K562 (cell line): ENCODE data around the gene MRPS15. TPM values are rescaled to one million over a fixed set of nuclear protein-coding genes. Genes with fewer than 3 reads are reported as not detected.

Experiments
- DNMT1 ChIP-seq: fragments of 450-650 bp; IDR thresholded peaks from 2 replicates; pipeline ENCODE4 v1.6.1; 2016; ENCODE audit warnings: antibody characterized with exemption, mild to moderate bottlenecking
- FOXJ2 ChIP-seq: fragments of 200-800 bp; sonication (Bioruptor generic); IDR thresholded peaks from 2 replicates; pipeline ENCODE4 v1.6.1; 2016; ENCODE audit warnings: missing genetic modification characterization, missing compliant biosample characterization
- HDAC2 ChIP-seq: fragments of 450-650 bp; IDR thresholded peaks from 2 replicates; pipeline ENCODE4 v1.6.1; 2016; ENCODE audit warnings: mild to moderate bottlenecking
- HNRNPLL ChIP-seq: fragments of 200-400 bp; formaldehyde crosslinking; IDR thresholded peaks from 2 replicates; pipeline ENCODE4 v1.6.1; 2017; ENCODE audit warnings: low read length, low read depth, mild to moderate bottlenecking; ENCODE audit not compliant: poor library complexity, severe bottlenecking
- NFXL1 ChIP-seq: fragments of 450-650 bp; formaldehyde crosslinking; IDR thresholded peaks from 2 replicates; pipeline ENCODE4 v1.4.0; 2021; ENCODE audit warnings: mild to moderate bottlenecking
- NR1H2 ChIP-seq: sonication (generic); formaldehyde crosslinking; IDR thresholded peaks from 2 replicates; pipeline ENCODE4 v1.4.0; 2020; ENCODE audit warnings: mild to moderate bottlenecking, missing genetic modification reagents
- NR3C1 ChIP-seq: sonication (generic); formaldehyde crosslinking; IDR thresholded peaks from 2 replicates; pipeline ENCODE4 v1.8.1; 2022; ENCODE audit warnings: missing genetic modification reagents
- PHTF2 ChIP-seq: fragments of 250-450 bp; sonication (Bioruptor Pico); IDR thresholded peaks from 2 replicates; pipeline ENCODE4 v1.5.0; 2021; ENCODE audit warnings: mild to moderate bottlenecking
- PTBP1 ChIP-seq: fragments of 200-400 bp; formaldehyde crosslinking; IDR thresholded peaks from 2 replicates; pipeline ENCODE4 v1.6.1; 2017; ENCODE audit warnings: low read depth, low read length
- RAD51 ChIP-seq: fragments of 450-650 bp; IDR thresholded peaks from 2 replicates; pipeline ENCODE4 v1.7.1; 2016; ENCODE audit warnings: low read depth, mild to moderate bottlenecking, borderline replicate concordance
- RBM15 ChIP-seq: fragments of 200-400 bp; formaldehyde crosslinking; IDR thresholded peaks from 2 replicates; pipeline ENCODE4 v1.6.1; 2018; ENCODE audit warnings: mild to moderate bottlenecking, low read length, moderate library complexity; ENCODE audit not compliant: insufficient read depth
- SRSF1 ChIP-seq: fragments of 200-400 bp; formaldehyde crosslinking; IDR thresholded peaks from 2 replicates; pipeline ENCODE4 v1.6.1; 2017; ENCODE audit warnings: mild to moderate bottlenecking, low read depth, low read length, moderate library complexity
- TAF1 ChIP-seq: IDR thresholded peaks from 2 replicates; pipeline ENCODE4 v1.6.1; 2011; ENCODE audit warnings: mild to moderate bottlenecking, low read length, moderate library complexity; ENCODE audit not compliant: insufficient read depth, control insufficient read depth, severe bottlenecking; ENCODE audit errors: extremely low read depth
- U2AF1 ChIP-seq: fragments of 200-400 bp; formaldehyde crosslinking; optimal IDR thresholded peaks from 2 replicates; pipeline ENCODE3; 2017; ENCODE audit warnings: mild to moderate bottlenecking, low read depth, low read length, moderate library complexity
- XRCC4 ChIP-seq: IDR thresholded peaks from one replicate; pipeline ENCODE4 v1.6.1; 2011; ENCODE audit not compliant: insufficient read depth, insufficient read length; ENCODE audit errors: extremely low read depth
- ZFPM2 ChIP-seq: fragments of 250-450 bp; sonication (Bioruptor Pico); IDR thresholded peaks from 2 replicates; pipeline ENCODE4 v1.5.1; 2022; ENCODE audit warnings: mild to moderate bottlenecking
- polyA plus RNA-seq, 8 experiments: library from polyadenylated mRNA; depleted of rRNA in 4 of 8; stranded (reverse) in 5 of 8; unstranded in 3 of 8; fragments of >200 nt; fragmentation: Nextera tagmentation in 2 of 8; fragmentation: Illumina TruSeq in 1 of 8; extraction: Ambion mirVana in 2 of 8; extraction: Trizol in 1 of 8; gene quantifications; 2 replicates each; pipeline versions ENCODE4 v1.2.1 to v1.2.3, GENCODE V29; 2011 to 2014; ENCODE audit warnings: inconsistent platforms in 1 of 8, missing spikeins in 1 of 8
- total RNA-seq, 7 experiments: library from RNA; depleted of rRNA in 6 of 7; stranded (reverse); fragments of >200 nt in 6 of 7; fragmentation: Illumina TruSeq in 2 of 7; extraction: Trizol in 2 of 7; gene quantifications; 2 replicates each; pipeline versions ENCODE4 v1.2.1 to v1.2.3, GENCODE V29; 2011 to 2021; ENCODE audit warnings: low replicate concordance in 1 of 7
- TF ChIP-seq, protein P1 (sequence below): fragments of 450-650 bp; IDR thresholded peaks from 2 replicates; pipeline ENCODE4 v1.6.1; 2018; ENCODE audit not compliant: partially characterized antibody
- TF ChIP-seq, protein P2 (sequence below): fragments of 250-450 bp; sonication (Bioruptor Pico); IDR thresholded peaks from 2 replicates; pipeline ENCODE4 v1.8.0; 2022; ENCODE audit warnings: moderate library complexity, mild to moderate bottlenecking, inconsistent platforms
- TF ChIP-seq, protein P3 (sequence below), 3 experiments: IDR thresholded peaks in 2 of 3; conservative IDR thresholded peaks in 1 of 3; 2 replicates each; pipeline ENCODE4 v1.5.1; 2011 to 2012; ENCODE audit warnings: low read length in 3 of 3, mild to moderate bottlenecking in 3 of 3, control low read depth in 2 of 3, improper control_type of control experiment in 1 of 3, inconsistent platforms in 1 of 3, low read depth in 1 of 3, mixed read lengths in 1 of 3, moderate library complexity in 1 of 3; ENCODE audit not compliant: insufficient read depth in 2 of 3
- TF ChIP-seq, protein P4 (sequence below): sonication (generic); formaldehyde crosslinking; IDR thresholded peaks from 2 replicates; pipeline ENCODE4 v1.8.0; 2022; ENCODE audit warnings: mild to moderate bottlenecking, missing genetic modification reagents
- TF ChIP-seq, protein P5 (sequence below): IDR thresholded peaks from 2 replicates; pipeline ENCODE4 v1.6.1; 2016; ENCODE audit warnings: missing genetic modification characterization, missing compliant biosample characterization

The MRPS15 gene
- total and polyA plus RNA-seq, 9 of the 15 experiments (the other 6 are each of a cell fraction or from before 2014, with no cell fraction given) = 62.9 to 286 (median 149) TPM

DNA sequence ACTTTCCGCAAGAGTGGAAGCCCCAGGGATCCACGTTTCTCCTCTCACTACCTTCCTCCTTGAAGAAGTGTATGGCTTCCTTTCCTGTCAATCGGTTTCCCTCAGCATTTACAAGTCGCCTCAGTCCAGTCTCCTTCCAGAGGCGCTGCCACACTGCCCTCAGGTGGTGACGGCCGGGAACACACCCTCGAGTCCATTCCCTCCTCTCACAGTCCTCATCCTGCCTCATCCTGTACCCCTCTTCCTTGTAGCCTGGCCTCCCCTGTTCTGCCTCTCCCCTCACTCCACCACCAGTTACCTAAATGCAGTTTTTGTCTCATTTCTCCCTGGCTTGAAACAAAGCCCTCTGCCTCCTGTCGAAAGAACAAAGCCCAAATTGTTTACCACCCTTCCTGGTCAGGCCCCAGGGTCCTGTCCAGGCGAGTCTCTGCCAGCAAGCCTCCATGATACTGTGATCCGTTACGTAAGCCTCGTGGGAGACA is 43.3 kb downstream of the MRPS15 start (continued):
- TF ChIP-seq, protein P1, sequence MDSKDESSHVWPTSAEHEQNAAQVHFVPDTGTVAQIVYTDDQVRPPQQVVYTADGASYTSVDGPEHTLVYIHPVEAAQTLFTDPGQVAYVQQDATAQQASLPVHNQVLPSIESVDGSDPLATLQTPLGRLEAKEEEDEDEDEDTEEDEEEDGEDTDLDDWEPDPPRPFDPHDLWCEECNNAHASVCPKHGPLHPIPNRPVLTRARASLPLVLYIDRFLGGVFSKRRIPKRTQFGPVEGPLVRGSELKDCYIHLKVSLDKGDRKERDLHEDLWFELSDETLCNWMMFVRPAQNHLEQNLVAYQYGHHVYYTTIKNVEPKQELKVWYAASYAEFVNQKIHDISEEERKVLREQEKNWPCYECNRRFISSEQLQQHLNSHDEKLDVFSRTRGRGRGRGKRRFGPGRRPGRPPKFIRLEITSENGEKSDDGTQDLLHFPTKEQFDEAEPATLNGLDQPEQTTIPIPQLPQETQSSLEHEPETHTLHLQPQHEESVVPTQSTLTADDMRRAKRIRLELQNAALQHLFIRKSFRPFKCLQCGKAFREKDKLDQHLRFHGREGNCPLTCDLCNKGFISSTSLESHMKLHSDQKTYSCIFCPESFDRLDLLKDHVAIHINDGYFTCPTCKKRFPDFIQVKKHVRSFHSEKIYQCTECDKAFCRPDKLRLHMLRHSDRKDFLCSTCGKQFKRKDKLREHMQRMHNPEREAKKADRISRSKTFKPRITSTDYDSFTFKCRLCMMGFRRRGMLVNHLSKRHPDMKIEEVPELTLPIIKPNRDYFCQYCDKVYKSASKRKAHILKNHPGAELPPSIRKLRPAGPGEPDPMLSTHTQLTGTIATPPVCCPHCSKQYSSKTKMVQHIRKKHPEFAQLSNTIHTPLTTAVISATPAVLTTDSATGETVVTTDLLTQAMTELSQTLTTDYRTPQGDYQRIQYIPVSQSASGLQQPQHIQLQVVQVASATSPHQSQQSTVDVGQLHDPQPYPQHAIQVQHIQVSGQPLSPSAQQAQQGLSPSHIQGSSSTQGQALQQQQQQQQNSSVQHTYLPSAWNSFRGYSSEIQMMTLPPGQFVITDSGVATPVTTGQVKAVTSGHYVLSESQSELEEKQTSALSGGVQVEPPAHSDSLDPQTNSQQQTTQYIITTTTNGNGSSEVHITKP = no peak
- TF ChIP-seq, protein P2, sequence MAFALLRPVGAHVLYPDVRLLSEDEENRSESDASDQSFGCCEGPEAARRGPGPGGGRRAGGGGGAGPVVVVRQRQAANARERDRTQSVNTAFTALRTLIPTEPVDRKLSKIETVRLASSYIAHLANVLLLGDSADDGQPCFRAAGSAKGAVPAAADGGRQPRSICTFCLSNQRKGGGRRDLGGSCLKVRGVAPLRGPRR (CRISPR knock-in tag) = no peak
- TF ChIP-seq PTBP1 (no peak), U2AF1 (no peak), NR3C1 (CRISPR knock-in tag) (no peak), RAD51 (no peak), SRSF1 (no peak), NR1H2 (CRISPR knock-in tag) (no peak), DNMT1 (no peak), HDAC2 (no peak), TAF1 (no peak), FOXJ2 (no peak), ZFPM2 (no peak), NFXL1 (no peak), PHTF2 (CRISPR knock-in tag) (no peak), HNRNPLL (no peak), XRCC4 (no peak), RBM15 (no peak)
- TF ChIP-seq, protein P3, sequence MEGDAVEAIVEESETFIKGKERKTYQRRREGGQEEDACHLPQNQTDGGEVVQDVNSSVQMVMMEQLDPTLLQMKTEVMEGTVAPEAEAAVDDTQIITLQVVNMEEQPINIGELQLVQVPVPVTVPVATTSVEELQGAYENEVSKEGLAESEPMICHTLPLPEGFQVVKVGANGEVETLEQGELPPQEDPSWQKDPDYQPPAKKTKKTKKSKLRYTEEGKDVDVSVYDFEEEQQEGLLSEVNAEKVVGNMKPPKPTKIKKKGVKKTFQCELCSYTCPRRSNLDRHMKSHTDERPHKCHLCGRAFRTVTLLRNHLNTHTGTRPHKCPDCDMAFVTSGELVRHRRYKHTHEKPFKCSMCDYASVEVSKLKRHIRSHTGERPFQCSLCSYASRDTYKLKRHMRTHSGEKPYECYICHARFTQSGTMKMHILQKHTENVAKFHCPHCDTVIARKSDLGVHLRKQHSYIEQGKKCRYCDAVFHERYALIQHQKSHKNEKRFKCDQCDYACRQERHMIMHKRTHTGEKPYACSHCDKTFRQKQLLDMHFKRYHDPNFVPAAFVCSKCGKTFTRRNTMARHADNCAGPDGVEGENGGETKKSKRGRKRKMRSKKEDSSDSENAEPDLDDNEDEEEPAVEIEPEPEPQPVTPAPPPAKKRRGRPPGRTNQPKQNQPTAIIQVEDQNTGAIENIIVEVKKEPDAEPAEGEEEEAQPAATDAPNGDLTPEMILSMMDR (IDR thresholded peaks at IDR 0.05 in 2 of 3, conservative IDR thresholded peaks at IDR 0.05 in 1 of 3; ENCODE audit: insufficient read depth in 2 of 3, low read depth in 1 of 3, low read length in 3 of 3) = peak; percentile 96 to 99 (median 99)
- TF ChIP-seq, protein P4, sequence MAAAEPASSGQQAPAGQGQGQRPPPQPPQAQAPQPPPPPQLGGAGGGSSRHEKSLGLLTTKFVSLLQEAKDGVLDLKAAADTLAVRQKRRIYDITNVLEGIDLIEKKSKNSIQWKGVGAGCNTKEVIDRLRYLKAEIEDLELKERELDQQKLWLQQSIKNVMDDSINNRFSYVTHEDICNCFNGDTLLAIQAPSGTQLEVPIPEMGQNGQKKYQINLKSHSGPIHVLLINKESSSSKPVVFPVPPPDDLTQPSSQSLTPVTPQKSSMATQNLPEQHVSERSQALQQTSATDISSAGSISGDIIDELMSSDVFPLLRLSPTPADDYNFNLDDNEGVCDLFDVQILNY = no peak
- TF ChIP-seq, protein P5, sequence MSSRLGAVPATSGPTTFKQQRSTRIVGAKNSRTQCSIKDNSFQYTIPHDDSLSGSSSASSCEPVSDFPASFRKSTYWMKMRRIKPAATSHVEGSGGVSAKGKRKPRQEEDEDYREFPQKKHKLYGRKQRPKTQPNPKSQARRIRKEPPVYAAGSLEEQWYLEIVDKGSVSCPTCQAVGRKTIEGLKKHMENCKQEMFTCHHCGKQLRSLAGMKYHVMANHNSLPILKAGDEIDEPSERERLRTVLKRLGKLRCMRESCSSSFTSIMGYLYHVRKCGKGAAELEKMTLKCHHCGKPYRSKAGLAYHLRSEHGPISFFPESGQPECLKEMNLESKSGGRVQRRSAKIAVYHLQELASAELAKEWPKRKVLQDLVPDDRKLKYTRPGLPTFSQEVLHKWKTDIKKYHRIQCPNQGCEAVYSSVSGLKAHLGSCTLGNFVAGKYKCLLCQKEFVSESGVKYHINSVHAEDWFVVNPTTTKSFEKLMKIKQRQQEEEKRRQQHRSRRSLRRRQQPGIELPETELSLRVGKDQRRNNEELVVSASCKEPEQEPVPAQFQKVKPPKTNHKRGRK (tag) = no peak
